HG03342 (cell line): ENCODE data around the gene PDE4D.
"Not testable (repeated sequence)": the region's sequence is repeated elsewhere in the genome, so short reads cannot be mapped to it uniquely, and the experiment has no call there.

ENCODE experiments used
- ATAC-seq: cut with Tn5 transposase; IDR thresholded peaks from one replicate; pipeline ENCODE4 v1.9.1; 2021; ENCODE audit warnings: mild to moderate bottlenecking, moderate library complexity; ENCODE audit not compliant: unreplicated experiment

PDE4D gene

GRCh38 chr5:59317023-59317773 lies 576.3 kb downstream of the PDE4D start:
- ATAC-seq: no peak

- no peak for ATAC-seq
Observed at GRCh38 chr5:59312223-59312622, 581.3 kb downstream of the PDE4D start.

GRCh38 chr5:59308685-59309084 lies 584.8 kb downstream of the PDE4D start:
- not testable (repeated sequence) for ATAC-seq

GRCh38 chr5:59303289-59303716 lies 590.2 kb downstream of the PDE4D start:
- not testable (repeated sequence) for ATAC-seq

GRCh38 chr5:59302509-59302908 lies 591.0 kb downstream of the PDE4D start:
- ATAC-seq: not testable (repeated sequence)

- no peak for ATAC-seq
Observed at GRCh38 chr5:59301727-59302126, 591.8 kb downstream of the PDE4D start.

- no peak for ATAC-seq
Observed at GRCh38 chr5:59300930-59301329, 592.6 kb downstream of the PDE4D start.

- ATAC-seq: no peak
Observed at GRCh38 chr5:59299006-59299405, 594.5 kb downstream of the PDE4D start.

- no peak for ATAC-seq
Observed at GRCh38 chr5:59296317-59297264, 596.9 kb downstream of the PDE4D start.

- no peak for ATAC-seq
Observed at GRCh38 chr5:59293700-59294099, 599.8 kb downstream of the PDE4D start.

- ATAC-seq: no peak
Observed at GRCh38 chr5:59291941-59292340, 601.6 kb downstream of the PDE4D start.

- ATAC-seq: no peak
Observed at GRCh38 chr5:59287884-59288283, 605.6 kb downstream of the PDE4D start.

- ATAC-seq: no peak
Observed at GRCh38 chr5:59287361-59287760, 606.2 kb downstream of the PDE4D start.

- ATAC-seq: no peak
Observed at GRCh38 chr5:59286510-59286909, 607.0 kb downstream of the PDE4D start.

GRCh38 chr5:59285300-59286016 lies 608.1 kb downstream of the PDE4D start:
- no peak for ATAC-seq

GRCh38 chr5:59282726-59283125 lies 610.8 kb downstream of the PDE4D start:
- ATAC-seq: no peak

GRCh38 chr5:59279979-59280378 lies 613.5 kb downstream of the PDE4D start:
- no peak for ATAC-seq

GRCh38 chr5:59276917-59277372 lies 616.6 kb downstream of the PDE4D start:
- no peak for ATAC-seq

GRCh38 chr5:59276325-59276675 lies 617.2 kb downstream of the PDE4D start:
- ATAC-seq: no peak

GRCh38 chr5:59275510-59276324 lies 617.8 kb downstream of the PDE4D start:
- ATAC-seq: no peak
